K562 (cell line): Measurements from ENCODE around the gene PRF1. TPM values are rescaled to one million over a fixed set of nuclear protein-coding genes. Genes with fewer than 3 reads are reported as not detected.

Experiments used
- ATAC-seq: fragments of 200-7000 bp; cut with Tn5 transposase; 3 replicates; pipeline ENCODE4 v1.9.1; 2020; ENCODE audit warnings: moderate library complexity
- BruUV-seq: library from RNA; stranded (reverse); fragments of 400-500 nt; replicated peaks from 2 replicates; lab custom pipeline; 2021; lab: Mats Ljungman, UMichigan
- CTCF ChIA-PET: fragments of 300-600 bp; formaldehyde crosslinking; extraction: SDS; loops from one replicate; lab custom pipeline; 2021; ENCODE audit warnings: low intra/inter-chr PET ratio; lab: Yijun Ruan, JAX
- POLR2A ChIA-PET: fragments of 300-600, 350-650 bp; sonication (Branson Sonifier 250); formaldehyde crosslinking; extraction: SDS; loops from one replicate; lab custom pipeline; 2021; ENCODE audit warnings: antibody characterized with exemption, inconsistent platforms; lab: Yijun Ruan, JAX
- DNase-seq, 4 experiments: peaks; one replicate each; pipeline versions ENCODE4 v3.0.0 to v3.0.0-alpha.2; 2011 to 2018; ENCODE audit warnings: low spot score in 3 of 4, mixed read lengths in 3 of 4; ENCODE audit errors: extremely low read depth in 1 of 4
- FAIRE-seq: peaks from 2 replicates; lab custom pipeline; 2011; peaks lifted over from hg19 to GRCh38; lab: Jason Lieb, UNC
- H2AFZ ChIP-seq: 2 replicates; pipeline ENCODE4 v1.6.0; 2011; ENCODE audit warnings: low read depth, low read length, control low read depth, inconsistent platforms
- H3K27ac ChIP-seq: fragments of 200-600 bp; 3 replicates; pipeline ENCODE4 v1.8.0; 2011; ENCODE audit warnings: low read depth, mild to moderate bottlenecking, control low read depth, inconsistent platforms, low read length, moderate library complexity, mixed read lengths; ENCODE audit errors: extremely low read depth
- H3K27me3 ChIP-seq, 2 experiments: fragments of 300-600 bp in 1 of 2; 2 replicates in 1 of 2; 3 replicates in 1 of 2; pipeline versions ENCODE4 v1.6.0 to v1.8.0; 2011; ENCODE audit warnings: inconsistent platforms in 2 of 2, low read length in 2 of 2, mild to moderate bottlenecking in 1 of 2, mixed read lengths in 1 of 2, moderate library complexity in 1 of 2; ENCODE audit not compliant: control insufficient read depth in 2 of 2, insufficient read depth in 2 of 2
- H3K36me3 ChIP-seq: fragments of 300-600 bp; 3 replicates; pipeline ENCODE4 v1.8.0; 2011; ENCODE audit warnings: mild to moderate bottlenecking, low read length, inconsistent platforms; ENCODE audit not compliant: control insufficient read depth, insufficient read depth
- H3K4me1 ChIP-seq, 2 experiments: fragments of 200-600 bp in 1 of 2; replicated peaks in 1 of 2; 2 replicates in 1 of 2; 3 replicates in 1 of 2; pipeline versions ENCODE4 v1.5.1 to v1.8.0; 2011; ENCODE audit warnings: inconsistent platforms in 2 of 2, low read length in 2 of 2, mild to moderate bottlenecking in 1 of 2, mixed read lengths in 1 of 2, moderate library complexity in 1 of 2; ENCODE audit not compliant: control insufficient read depth in 2 of 2, insufficient read depth in 2 of 2
- H3K4me2 ChIP-seq: 2 replicates; pipeline ENCODE4 v1.6.1; 2011; ENCODE audit warnings: low read length, control low read depth, inconsistent platforms, mixed read lengths; ENCODE audit not compliant: insufficient read depth
- H3K4me3 ChIP-seq: fragments of 200-600 bp; sonication (generic), shearing (Covaris generic); 2 replicates; pipeline ENCODE4 v1.5.1; 2016; ENCODE audit warnings: control low read depth, inconsistent platforms
- H3K79me2 ChIP-seq: fragments of 200-600 bp; 3 replicates; pipeline ENCODE4 v1.8.0; 2011; ENCODE audit warnings: low read length, inconsistent platforms; ENCODE audit not compliant: control insufficient read depth, insufficient read depth
- H3K9ac ChIP-seq, 2 experiments: 2 replicates each; pipeline versions ENCODE4 v1.6.0 to v1.6.1; 2011; ENCODE audit warnings: low read depth in 2 of 2, low read length in 2 of 2, control low read depth in 1 of 2, inconsistent platforms in 1 of 2, mild to moderate bottlenecking in 1 of 2, mixed read lengths in 1 of 2; ENCODE audit not compliant: insufficient read depth in 1 of 2
- H3K9me1 ChIP-seq: one replicate; pipeline ENCODE4 v1.6.0; 2011; ENCODE audit warnings: inconsistent platforms, mild to moderate bottlenecking, low read length, moderate library complexity; ENCODE audit not compliant: control insufficient read depth, insufficient read depth
- H3K9me3 ChIP-seq: replicated peaks from 2 replicates; pipeline ENCODE4 v1.5.1; 2011; ENCODE audit warnings: low read depth, low read length, inconsistent platforms; ENCODE audit not compliant: control insufficient read depth, insufficient read depth
- H4K20me1 ChIP-seq: replicated peaks from 2 replicates; pipeline ENCODE4 v1.6.1; 2011; ENCODE audit warnings: low read length, inconsistent platforms, mixed read lengths; ENCODE audit not compliant: control insufficient read depth, insufficient read depth
- ETS1 ChIP-seq: conservative IDR thresholded peaks from 2 replicates; pipeline ENCODE4 v1.6.1; 2011; ENCODE audit warnings: low read depth, mild to moderate bottlenecking, low read length; ENCODE audit not compliant: control insufficient read depth
- NCOA4 ChIP-seq: fragments of 450-650 bp; IDR thresholded peaks from 2 replicates; pipeline ENCODE4 v1.6.1; 2018; ENCODE audit warnings: mild to moderate bottlenecking; ENCODE audit not compliant: partially characterized antibody
- TAF7 ChIP-seq: fragments of 450-650 bp; IDR thresholded peaks from 2 replicates; pipeline ENCODE4 v1.6.1; 2016; ENCODE audit warnings: missing genetic modification characterization, missing compliant biosample characterization
- U2AF2 ChIP-seq: fragments of 200-400 bp; formaldehyde crosslinking; optimal IDR thresholded peaks from 2 replicates; pipeline ENCODE3; 2017; ENCODE audit warnings: low read depth, mild to moderate bottlenecking, low read length
- YY1 ChIP-seq, 3 experiments: IDR thresholded peaks; 2 replicates each; pipeline ENCODE4 v1.6.1; 2011; ENCODE audit warnings: low read length in 2 of 3, mild to moderate bottlenecking in 2 of 3, moderate library complexity in 2 of 3, borderline replicate concordance in 1 of 3, control low read depth in 1 of 3, low read depth in 1 of 3; ENCODE audit not compliant: insufficient read depth in 3 of 3, insufficient replicate concordance in 2 of 3, control insufficient read depth in 1 of 3, insufficient read length in 1 of 3; ENCODE audit errors: extremely low read depth in 1 of 3
- ZNF274 ChIP-seq: IDR thresholded peaks from 2 replicates; pipeline ENCODE4 v1.6.1; 2011; ENCODE audit warnings: low read depth, mild to moderate bottlenecking, low read length, moderate library complexity, borderline replicate concordance
- in situ Hi-C: fragments of 300-500 bp; cut with MboI; formaldehyde crosslinking; loops from 4 replicates; pipeline ENCODE4 v1.15.0; 2018; ENCODE audit warnings: inconsistent platforms, mixed read lengths
- intact Hi-C: fragments of 100-400 bp; cut with micrococcal nuclease; formaldehyde crosslinking; loops from 2 replicates; pipeline ENCODE4 v1.14.2; 2022
- polyA plus RNA-seq, 8 experiments: library from polyadenylated mRNA; depleted of rRNA in 4 of 8; stranded (reverse) in 5 of 8; unstranded in 3 of 8; fragments of >200 nt; fragmentation: Nextera tagmentation in 2 of 8; fragmentation: Illumina TruSeq in 1 of 8; extraction: Ambion mirVana in 2 of 8; extraction: Trizol in 1 of 8; gene quantifications; 2 replicates each; pipeline versions ENCODE4 v1.2.1 to v1.2.3, GENCODE V29; 2011 to 2014; ENCODE audit warnings: inconsistent platforms in 1 of 8, missing spikeins in 1 of 8
- total RNA-seq, 7 experiments: library from RNA; depleted of rRNA in 6 of 7; stranded (reverse); fragments of >200 nt in 6 of 7; fragmentation: Illumina TruSeq in 2 of 7; extraction: Trizol in 2 of 7; gene quantifications; 2 replicates each; pipeline versions ENCODE4 v1.2.1 to v1.2.3, GENCODE V29; 2011 to 2021; ENCODE audit warnings: low replicate concordance in 1 of 7
- TF ChIP-seq, protein P1 (sequence below): fragments of 450-650 bp; IDR thresholded peaks from 2 replicates; pipeline ENCODE4 v1.6.1; 2018; ENCODE audit not compliant: partially characterized antibody
- TF ChIP-seq, protein P2 (sequence below): fragments of 450-650 bp; conservative IDR thresholded peaks from 2 replicates; pipeline ENCODE4 v1.6.1; 2016; ENCODE audit warnings: missing genetic modification characterization, low read depth, mild to moderate bottlenecking, control low read depth, missing compliant biosample characterization
- TF ChIP-seq, protein P3 (sequence below): fragments of 200-800 bp; sonication (Bioruptor generic); IDR thresholded peaks from 2 replicates; pipeline ENCODE4 v1.6.1; 2016; ENCODE audit warnings: missing genetic modification characterization, missing compliant biosample characterization

The PRF1 gene
- total and polyA plus RNA-seq, 9 of the 15 experiments (the other 6 are each of a cell fraction or from before 2014, with no cell fraction given), result 3.8 to 8.6 (median 6.3) TPM

DNA sequence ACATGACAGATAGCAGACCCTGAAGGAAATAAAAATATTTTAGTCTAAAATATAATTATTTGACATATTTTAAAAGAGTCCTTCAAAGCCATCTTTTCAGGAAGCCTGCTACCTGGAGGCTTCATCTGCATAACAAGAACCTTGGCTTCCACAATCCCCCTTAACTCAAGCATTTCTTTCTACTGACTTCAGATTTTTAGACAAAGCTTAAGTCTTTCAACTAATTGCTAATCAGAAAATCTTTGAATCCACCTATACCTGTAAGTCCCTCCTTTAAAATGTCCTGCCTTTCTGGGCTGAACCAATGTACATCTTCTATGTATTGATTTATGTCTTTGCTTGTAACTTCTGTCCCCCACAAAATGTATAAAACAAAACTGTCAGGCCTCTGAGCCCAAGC lies 23.5 kb upstream of the PRF1 start:
- POLR2A ChIA-PET, result interaction anchor here (0.7 to 1.0 kb wide), 2 partner anchors 11 to 32 kb away, joined by 3 read pairs; no protein-coding TSS in a partner anchor
- H3K9ac ChIP-seq, result no peak overlapping the region
- CTCF ChIA-PET, result no interaction called here
- H3K9me1 ChIP-seq, result no peaks in the 10 kb centered on the region
- in situ Hi-C loops (no loop called here), intact Hi-C loops (no loop called here)
- H3K9me3 ChIP-seq, result peaks cover 14% of the 10 kb centered on the region
- peak overlapping the region; percentile 55 for H2AFZ ChIP-seq
- H3K36me3 ChIP-seq, result no peaks in the 10 kb centered on the region
- no peaks in the 10 kb centered on the region for H3K79me2 ChIP-seq
- H3K4me2 ChIP-seq, result no peak overlapping the region
- DNase-seq (no peak), FAIRE-seq (no peak), ATAC-seq (no peak)
- peaks cover 3 to 13% of the 10 kb centered on the region in 2 experiments; a peak in 3 of 5 replicates for H3K4me1 ChIP-seq
- no peak overlapping the region for H3K27ac ChIP-seq
- no TSS peak for BruUV-seq
- no peaks in the 10 kb centered on the region for H3K27me3 ChIP-seq
- no peaks in the 10 kb centered on the region for H4K20me1 ChIP-seq
- H3K4me3 ChIP-seq, result no peak overlapping the region
- TF ChIP-seq ETS1 (no peak), NCOA4 (no peak), U2AF2 (no peak), YY1 (IDR thresholded peaks at IDR 0.05; ENCODE audit: borderline replicate concordance in 1 of 3, control insufficient read depth in 1 of 3, extremely low read depth in 1 of 3, insufficient read depth in 3 of 3, insufficient read length in 1 of 3, insufficient replicate concordance in 2 of 3, low read depth in 1 of 3, low read length in 2 of 3) (no peak), TAF7 (no peak), ZNF274 (no peak)
- TF ChIP-seq, protein P1, sequence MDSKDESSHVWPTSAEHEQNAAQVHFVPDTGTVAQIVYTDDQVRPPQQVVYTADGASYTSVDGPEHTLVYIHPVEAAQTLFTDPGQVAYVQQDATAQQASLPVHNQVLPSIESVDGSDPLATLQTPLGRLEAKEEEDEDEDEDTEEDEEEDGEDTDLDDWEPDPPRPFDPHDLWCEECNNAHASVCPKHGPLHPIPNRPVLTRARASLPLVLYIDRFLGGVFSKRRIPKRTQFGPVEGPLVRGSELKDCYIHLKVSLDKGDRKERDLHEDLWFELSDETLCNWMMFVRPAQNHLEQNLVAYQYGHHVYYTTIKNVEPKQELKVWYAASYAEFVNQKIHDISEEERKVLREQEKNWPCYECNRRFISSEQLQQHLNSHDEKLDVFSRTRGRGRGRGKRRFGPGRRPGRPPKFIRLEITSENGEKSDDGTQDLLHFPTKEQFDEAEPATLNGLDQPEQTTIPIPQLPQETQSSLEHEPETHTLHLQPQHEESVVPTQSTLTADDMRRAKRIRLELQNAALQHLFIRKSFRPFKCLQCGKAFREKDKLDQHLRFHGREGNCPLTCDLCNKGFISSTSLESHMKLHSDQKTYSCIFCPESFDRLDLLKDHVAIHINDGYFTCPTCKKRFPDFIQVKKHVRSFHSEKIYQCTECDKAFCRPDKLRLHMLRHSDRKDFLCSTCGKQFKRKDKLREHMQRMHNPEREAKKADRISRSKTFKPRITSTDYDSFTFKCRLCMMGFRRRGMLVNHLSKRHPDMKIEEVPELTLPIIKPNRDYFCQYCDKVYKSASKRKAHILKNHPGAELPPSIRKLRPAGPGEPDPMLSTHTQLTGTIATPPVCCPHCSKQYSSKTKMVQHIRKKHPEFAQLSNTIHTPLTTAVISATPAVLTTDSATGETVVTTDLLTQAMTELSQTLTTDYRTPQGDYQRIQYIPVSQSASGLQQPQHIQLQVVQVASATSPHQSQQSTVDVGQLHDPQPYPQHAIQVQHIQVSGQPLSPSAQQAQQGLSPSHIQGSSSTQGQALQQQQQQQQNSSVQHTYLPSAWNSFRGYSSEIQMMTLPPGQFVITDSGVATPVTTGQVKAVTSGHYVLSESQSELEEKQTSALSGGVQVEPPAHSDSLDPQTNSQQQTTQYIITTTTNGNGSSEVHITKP, result peak; percentile 18
- TF ChIP-seq, protein P2, sequence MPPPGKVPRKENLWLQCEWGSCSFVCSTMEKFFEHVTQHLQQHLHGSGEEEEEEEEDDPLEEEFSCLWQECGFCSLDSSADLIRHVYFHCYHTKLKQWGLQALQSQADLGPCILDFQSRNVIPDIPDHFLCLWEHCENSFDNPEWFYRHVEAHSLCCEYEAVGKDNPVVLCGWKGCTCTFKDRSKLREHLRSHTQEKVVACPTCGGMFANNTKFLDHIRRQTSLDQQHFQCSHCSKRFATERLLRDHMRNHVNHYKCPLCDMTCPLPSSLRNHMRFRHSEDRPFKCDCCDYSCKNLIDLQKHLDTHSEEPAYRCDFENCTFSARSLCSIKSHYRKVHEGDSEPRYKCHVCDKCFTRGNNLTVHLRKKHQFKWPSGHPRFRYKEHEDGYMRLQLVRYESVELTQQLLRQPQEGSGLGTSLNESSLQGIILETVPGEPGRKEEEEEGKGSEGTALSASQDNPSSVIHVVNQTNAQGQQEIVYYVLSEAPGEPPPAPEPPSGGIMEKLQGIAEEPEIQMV, result no peak
- TF ChIP-seq, protein P3, sequence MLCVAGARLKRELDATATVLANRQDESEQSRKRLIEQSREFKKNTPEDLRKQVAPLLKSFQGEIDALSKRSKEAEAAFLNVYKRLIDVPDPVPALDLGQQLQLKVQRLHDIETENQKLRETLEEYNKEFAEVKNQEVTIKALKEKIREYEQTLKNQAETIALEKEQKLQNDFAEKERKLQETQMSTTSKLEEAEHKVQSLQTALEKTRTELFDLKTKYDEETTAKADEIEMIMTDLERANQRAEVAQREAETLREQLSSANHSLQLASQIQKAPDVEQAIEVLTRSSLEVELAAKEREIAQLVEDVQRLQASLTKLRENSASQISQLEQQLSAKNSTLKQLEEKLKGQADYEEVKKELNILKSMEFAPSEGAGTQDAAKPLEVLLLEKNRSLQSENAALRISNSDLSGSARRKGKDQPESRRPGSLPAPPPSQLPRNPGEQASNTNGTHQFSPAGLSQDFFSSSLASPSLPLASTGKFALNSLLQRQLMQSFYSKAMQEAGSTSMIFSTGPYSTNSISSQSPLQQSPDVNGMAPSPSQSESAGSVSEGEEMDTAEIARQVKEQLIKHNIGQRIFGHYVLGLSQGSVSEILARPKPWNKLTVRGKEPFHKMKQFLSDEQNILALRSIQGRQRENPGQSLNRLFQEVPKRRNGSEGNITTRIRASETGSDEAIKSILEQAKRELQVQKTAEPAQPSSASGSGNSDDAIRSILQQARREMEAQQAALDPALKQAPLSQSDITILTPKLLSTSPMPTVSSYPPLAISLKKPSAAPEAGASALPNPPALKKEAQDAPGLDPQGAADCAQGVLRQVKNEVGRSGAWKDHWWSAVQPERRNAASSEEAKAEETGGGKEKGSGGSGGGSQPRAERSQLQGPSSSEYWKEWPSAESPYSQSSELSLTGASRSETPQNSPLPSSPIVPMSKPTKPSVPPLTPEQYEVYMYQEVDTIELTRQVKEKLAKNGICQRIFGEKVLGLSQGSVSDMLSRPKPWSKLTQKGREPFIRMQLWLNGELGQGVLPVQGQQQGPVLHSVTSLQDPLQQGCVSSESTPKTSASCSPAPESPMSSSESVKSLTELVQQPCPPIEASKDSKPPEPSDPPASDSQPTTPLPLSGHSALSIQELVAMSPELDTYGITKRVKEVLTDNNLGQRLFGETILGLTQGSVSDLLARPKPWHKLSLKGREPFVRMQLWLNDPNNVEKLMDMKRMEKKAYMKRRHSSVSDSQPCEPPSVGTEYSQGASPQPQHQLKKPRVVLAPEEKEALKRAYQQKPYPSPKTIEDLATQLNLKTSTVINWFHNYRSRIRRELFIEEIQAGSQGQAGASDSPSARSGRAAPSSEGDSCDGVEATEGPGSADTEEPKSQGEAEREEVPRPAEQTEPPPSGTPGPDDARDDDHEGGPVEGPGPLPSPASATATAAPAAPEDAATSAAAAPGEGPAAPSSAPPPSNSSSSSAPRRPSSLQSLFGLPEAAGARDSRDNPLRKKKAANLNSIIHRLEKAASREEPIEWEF (CRISPR knock-in tag), result no peak
